SIG-M5 (cell line): ENCODE data around the gene PAX5.

Source experiments
- DNase-seq: peaks from one replicate; lab custom pipeline; 2025; lab: John Stamatoyannopoulos, UW

Gene PAX5

GRCh38 chr9:36902861-36903524, 131.1 kb downstream of the PAX5 start:
- DNase-seq = no peak

DNA sequence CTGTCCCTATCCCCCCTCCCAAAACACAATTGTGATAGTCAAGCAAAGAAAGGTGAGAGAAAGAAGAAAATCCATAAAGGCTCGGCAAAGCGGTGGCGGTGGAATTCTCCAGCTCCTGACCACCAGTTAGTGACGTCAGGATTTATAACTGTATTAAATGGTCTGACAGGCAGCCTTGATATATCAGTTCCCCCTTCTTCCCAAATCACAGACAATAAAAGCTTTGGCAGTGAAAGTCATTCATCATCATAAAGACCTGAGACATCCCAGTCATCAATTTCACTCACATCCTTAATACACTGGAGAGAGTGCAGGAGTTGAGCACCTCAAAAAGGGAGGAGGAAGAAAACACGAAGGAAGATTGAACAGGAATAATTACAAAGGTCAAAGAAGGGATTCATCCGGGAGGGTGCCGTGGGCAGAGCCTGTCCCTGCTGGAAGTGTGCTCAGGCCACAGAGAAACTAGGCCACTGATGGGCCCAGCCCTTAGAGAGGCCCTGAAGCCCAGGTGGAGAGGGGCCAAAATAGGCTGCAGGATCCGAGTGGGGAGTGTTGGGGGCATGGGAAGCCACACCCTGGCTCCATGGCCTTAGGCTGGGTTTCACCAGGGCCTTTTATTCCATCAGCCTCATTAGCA, 131.9 kb downstream of the PAX5 start:
- no peak for DNase-seq

DNA sequence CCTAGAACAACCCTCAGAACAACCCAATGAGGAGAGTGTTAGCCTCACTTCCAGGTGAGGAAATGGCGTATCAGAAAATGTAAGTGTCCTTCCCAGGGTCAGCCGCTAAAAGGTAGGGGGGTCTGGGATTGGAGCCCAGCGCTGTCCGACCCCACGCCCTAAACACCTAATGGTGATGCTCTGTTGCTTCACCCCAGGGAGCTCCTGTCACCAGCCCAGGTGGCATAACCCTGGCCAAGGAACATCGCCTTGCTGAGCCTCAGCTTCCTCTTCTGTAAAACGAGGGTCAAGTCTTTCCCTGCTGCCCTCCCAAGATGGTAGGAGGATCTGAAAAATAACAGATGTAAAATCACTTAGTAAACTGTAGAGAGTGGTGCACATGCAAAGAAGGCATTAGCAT, 132.5 kb downstream of the PAX5 start:
- DNase-seq = no peak

DNA sequence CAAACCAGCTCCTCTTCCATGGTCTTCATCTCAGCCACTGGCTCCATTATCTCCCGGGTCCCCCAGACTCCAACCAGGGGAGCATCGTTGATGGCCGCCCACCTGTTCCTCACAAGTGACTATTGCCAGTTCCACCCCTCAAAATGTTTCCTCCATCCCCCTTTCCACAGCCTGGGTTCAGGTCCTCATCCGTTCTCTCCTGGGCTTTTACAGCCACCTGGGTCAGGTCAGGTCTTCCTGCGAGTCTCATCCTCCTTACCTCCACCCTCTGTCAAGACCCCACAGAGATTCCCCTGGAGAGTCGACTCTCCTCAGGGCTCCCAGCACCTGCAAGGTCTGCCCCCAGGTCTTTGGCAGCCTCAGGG, 133.2 kb downstream of the PAX5 start:
- DNase-seq = no peak

- DNase-seq = no peak
These were observed 133.8 kb downstream of the PAX5 start for GRCh38 chr9:36900136-36900855.

DNA sequence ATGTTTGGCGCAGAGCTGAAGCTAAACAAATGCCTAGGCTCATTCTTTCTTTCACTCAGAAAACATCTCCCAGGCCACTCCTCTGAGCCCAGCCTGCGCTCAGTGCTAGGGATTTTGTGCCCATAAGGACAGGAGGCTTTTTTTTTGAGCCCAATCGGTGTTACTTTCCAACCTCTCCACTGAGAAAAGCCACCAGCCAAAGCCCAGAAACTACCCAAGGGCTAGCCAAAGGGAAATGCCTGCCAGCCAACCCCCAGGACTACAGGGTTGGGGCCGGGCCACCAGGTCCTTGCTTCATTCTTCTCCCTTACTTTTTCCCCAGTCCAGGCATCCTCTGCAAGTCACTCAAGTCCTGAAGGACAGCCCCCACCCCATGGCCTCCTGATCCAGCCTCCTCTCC, 134.7 kb downstream of the PAX5 start:
- no peak for DNase-seq

- DNase-seq = no peak
These were observed 135.5 kb downstream of the PAX5 start for GRCh38 chr9:36898431-36899020.

GRCh38 chr9:36897478-36897877, 136.6 kb downstream of the PAX5 start:
- DNase-seq = no peak

- DNase-seq = no peak
These were observed 137.0 kb downstream of the PAX5 start for GRCh38 chr9:36897019-36897418.

DNA sequence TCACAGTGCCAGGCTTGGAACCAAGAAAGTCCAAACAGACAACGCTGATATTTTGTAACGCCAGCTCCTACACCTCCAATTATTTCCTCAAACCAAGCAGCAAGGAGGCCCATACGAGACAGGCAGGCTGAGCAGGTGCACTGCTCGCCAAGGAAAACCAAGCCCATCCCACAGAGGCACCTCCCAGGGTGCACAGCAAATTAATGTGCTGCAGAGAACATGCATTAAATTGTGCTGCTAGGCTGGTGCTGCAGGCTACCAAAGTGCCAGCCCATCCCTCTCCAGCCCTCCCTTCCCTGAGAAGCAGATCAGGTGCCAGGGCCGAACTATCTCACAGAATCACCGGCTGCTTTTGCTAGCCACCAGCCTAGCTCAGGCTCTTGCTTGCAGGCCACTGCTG, 137.8 kb downstream of the PAX5 start:
- DNase-seq = no peak

GRCh38 chr9:36895744-36896260, 138.3 kb downstream of the PAX5 start:
- DNase-seq = no peak

DNA sequence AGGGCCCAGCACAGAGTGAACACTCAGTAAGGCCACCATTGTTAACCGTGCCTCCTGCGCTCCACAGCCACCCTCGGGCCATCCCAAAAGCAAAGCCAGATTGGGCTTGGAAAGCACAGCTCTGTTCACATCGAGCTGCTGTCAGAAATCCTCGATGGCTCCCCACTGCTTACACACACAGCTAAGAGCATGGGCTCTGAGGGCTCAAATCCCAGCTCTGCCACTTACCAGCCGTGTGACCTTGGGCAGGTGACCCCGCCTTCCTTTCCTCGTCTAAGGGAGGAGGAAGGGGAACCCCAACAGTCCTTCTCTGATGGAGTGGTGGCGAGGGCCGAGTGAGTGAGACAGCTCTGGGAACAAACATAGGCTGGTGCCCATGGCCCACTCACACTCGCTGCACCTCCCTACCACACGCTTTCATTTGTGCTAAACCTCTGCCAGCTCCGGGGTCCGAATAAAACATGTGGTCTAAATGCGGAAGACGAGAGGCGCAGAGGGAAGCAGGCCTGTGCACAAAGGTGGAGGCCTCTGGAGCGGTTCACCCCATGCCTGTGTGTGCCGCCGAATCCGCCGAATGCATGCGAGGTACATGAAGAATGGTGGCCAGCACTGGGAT, 139.3 kb downstream of the PAX5 start:
- no peak for DNase-seq

GRCh38 chr9:36893911-36894310, 140.2 kb downstream of the PAX5 start:
- DNase-seq = no peak

DNA sequence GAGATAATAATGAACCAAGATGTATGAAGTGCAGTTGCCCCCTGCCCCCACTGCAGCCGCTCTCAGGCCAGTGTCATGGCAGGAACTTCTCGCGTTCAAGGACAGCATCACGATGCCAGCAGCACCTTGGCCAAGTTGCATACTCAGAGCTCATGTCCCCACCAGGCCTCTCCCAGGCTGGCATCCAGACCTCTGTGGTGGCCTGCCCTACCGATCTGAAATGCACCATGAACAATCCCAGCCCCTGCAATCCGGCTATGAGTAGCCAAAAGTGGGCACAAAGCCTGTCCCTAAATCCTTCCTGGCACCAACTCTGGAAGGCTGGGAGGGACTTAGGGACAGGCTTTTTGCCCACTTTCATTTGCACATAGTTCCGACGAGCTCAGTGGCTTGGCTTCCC, 140.9 kb downstream of the PAX5 start:
- DNase-seq = no peak

GRCh38 chr9:36892279-36892678, 141.8 kb downstream of the PAX5 start:
- DNase-seq = no peak

- no peak for DNase-seq
These were observed 142.7 kb downstream of the PAX5 start for GRCh38 chr9:36891341-36891811.

- DNase-seq = no peak
These were observed 144.2 kb downstream of the PAX5 start for GRCh38 chr9:36889844-36890243.

DNA sequence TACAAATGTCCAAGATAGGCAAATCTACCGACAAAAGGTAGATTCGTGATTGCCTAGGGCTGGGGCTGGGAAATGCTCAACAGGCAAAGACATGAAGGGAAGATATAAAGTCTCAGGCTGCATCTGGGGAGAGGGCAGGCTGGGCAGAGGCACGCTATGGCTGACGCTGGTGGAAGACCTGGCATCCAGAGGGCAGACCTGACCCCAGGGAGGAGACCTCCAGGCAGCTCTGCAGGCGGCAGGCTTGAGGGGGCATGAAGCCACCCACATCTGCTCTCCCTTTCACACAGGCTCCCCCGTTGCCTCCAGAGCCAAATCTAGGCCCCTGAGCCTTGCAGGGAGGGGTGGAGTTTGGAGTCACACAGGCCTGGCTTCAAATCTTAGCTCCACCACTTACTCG, 145.5 kb downstream of the PAX5 start:
- no peak for DNase-seq

DNA sequence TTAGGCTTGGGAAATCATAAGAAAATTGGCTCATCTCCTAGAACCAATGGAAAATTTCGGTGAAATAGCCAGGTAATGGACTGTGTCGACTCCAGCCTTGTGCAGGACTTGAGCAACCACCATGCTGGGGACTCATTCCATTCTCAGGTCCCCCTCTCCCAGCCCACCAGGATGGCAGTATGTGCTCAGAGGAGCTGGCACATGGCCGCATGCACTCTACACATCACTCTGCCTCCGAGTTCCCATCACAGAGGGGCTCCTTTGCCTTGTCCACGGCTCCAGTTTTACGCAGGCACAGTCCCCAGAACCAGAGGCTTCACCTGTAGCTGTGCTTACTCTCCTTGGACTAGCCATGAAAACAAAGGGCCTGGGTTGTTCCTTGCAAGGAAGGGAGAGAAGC, 149.3 kb downstream of the PAX5 start:
- no peak for DNase-seq

- no peak for DNase-seq
These were observed 151.5 kb downstream of the PAX5 start for GRCh38 chr9:36882594-36882993.

- DNase-seq = no peak
These were observed 152.2 kb downstream of the PAX5 start for GRCh38 chr9:36881743-36882441.

- DNase-seq = no peak
These were observed 152.8 kb downstream of the PAX5 start for GRCh38 chr9:36881316-36881715.
